Choroid plexus epithelial cell (primary cell): ENCODE data around the gene CLTRN.
"Not testable (repeated sequence)": the region's sequence is repeated elsewhere in the genome, so short reads cannot be mapped to it uniquely, and the experiment has no call there.

Experiments used
- DNase-seq: peaks from one replicate; pipeline ENCODE4 v3.0.0-alpha.2; 2010; ENCODE audit warnings: low read depth
- H3K4me3 ChIP-seq: 2 replicates; pipeline ENCODE4 v1.5.1; 2011; ENCODE audit warnings: low read depth, mild to moderate bottlenecking, control low read depth, low read length, moderate library complexity
- CTCF ChIP-seq: conservative IDR thresholded peaks from 2 replicates; pipeline ENCODE4 v1.5.1; 2011; ENCODE audit warnings: low read depth, mild to moderate bottlenecking, control low read depth, inconsistent platforms, low read length, moderate library complexity

CLTRN gene

GRCh38 chrX:15674841-15675489, 10.4 kb upstream of the CLTRN start:
- H3K4me3 ChIP-seq = peak overlapping the region; percentile 92
- no peak for TF ChIP-seq CTCF
- peak; percentile 94 for DNase-seq

- no peak for DNase-seq
- no peak for TF ChIP-seq CTCF
These were observed 9.9 kb upstream of the CLTRN start for GRCh38 chrX:15674514-15674840.

GRCh38 chrX:15673970-15674369, 9.4 kb upstream of the CLTRN start:
- no peak for TF ChIP-seq CTCF
- no peak for DNase-seq
- H3K4me3 ChIP-seq = peak overlapping the region; percentile 92

More at GRCh38 chrX:15674514-15674840, 9.9 kb upstream of the CLTRN start:
- H3K4me3 ChIP-seq = peak overlapping the region; percentile 92

GRCh38 chrX:15672881-15673280, 8.3 kb upstream of the CLTRN start:
- DNase-seq = no peak

GRCh38 chrX:15663439-15663838, 1.2 kb downstream of the CLTRN start:
- H3K4me3 ChIP-seq = no peak overlapping the region
- TF ChIP-seq CTCF = no peak
- DNase-seq = no peak

More at GRCh38 chrX:15672881-15673280, 8.3 kb upstream of the CLTRN start:
- no peak for TF ChIP-seq CTCF
- no peak overlapping the region for H3K4me3 ChIP-seq

GRCh38 chrX:15654804-15655203, 9.8 kb downstream of the CLTRN start:
- H3K4me3 ChIP-seq, DNase-seq: not testable (repeated sequence)

- no peak overlapping the region for H3K4me3 ChIP-seq
- no peak for DNase-seq
- no peak for TF ChIP-seq CTCF
These were observed 10.6 kb downstream of the CLTRN start for GRCh38 chrX:15653961-15654360.

- H3K4me3 ChIP-seq, DNase-seq: not testable (repeated sequence)
These were observed 17.1 kb downstream of the CLTRN start for GRCh38 chrX:15647510-15647909.
